ENCODE data around the gene ASTN2.

The ASTN2 gene, protein sequence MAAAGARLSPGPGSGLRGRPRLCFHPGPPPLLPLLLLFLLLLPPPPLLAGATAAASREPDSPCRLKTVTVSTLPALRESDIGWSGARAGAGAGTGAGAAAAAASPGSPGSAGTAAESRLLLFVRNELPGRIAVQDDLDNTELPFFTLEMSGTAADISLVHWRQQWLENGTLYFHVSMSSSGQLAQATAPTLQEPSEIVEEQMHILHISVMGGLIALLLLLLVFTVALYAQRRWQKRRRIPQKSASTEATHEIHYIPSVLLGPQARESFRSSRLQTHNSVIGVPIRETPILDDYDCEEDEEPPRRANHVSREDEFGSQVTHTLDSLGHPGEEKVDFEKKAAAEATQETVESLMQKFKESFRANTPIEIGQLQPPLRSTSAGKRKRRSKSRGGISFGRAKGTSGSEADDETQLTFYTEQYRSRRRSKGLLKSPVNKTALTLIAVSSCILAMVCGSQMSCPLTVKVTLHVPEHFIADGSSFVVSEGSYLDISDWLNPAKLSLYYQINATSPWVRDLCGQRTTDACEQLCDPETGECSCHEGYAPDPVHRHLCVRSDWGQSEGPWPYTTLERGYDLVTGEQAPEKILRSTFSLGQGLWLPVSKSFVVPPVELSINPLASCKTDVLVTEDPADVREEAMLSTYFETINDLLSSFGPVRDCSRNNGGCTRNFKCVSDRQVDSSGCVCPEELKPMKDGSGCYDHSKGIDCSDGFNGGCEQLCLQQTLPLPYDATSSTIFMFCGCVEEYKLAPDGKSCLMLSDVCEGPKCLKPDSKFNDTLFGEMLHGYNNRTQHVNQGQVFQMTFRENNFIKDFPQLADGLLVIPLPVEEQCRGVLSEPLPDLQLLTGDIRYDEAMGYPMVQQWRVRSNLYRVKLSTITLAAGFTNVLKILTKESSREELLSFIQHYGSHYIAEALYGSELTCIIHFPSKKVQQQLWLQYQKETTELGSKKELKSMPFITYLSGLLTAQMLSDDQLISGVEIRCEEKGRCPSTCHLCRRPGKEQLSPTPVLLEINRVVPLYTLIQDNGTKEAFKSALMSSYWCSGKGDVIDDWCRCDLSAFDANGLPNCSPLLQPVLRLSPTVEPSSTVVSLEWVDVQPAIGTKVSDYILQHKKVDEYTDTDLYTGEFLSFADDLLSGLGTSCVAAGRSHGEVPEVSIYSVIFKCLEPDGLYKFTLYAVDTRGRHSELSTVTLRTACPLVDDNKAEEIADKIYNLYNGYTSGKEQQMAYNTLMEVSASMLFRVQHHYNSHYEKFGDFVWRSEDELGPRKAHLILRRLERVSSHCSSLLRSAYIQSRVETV (N-terminal part only)

GRCh38 chr9:117414906-117415331 is at the start of gene ASTN2:
Gene ASTN2, minus strand, starts transcription at chr9:117415057. Its CDS starts 119 bp downstream, at chr9:117414938.
- DNase-seq = no peak
- ATAC-seq = no peak

GRCh38 chr9:117462861-117463260 is 48.0 kb upstream of the ASTN2 start:
- ATAC-seq (no peak), DNase-seq (no peak)

DNA sequence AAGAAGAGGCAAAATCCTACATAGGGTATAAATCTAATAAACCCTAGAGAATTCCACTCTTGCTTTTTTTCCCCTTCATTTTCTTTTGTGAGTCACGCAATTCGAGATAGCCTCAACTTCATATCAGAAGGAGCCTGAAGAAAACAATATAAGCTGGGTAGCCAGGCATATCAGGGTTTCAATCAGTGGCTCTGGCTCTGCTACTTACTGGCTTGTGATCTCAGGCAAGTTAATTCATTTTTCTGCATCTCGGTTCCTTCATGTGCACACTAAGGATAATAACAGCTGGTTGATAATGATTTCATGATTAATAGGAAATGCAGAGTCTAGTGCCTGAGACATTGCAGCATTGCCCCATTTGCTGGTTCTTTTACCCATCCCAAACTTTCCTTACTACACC is 46.5 kb upstream of the ASTN2 start:
- DNase-seq = no peak
- ATAC-seq = no peak

DNA sequence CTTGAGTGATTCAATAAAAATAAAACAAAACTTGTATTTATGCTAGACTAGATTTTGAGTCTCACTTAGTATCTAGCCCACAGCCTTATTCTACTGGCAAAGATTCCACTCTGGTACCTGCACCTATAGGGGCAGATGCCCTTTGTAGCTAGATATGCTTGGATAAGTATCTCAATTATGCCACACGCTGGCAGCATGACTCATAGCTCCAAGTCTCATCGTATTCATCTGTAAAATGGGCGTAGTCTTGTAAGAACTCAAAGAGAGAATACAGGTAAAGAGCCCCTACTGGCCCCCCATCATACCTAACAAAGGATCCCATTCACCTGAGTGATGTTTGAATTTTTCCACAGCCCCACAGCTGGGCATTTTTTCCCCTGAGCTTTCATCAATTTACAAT is 45.9 kb upstream of the ASTN2 start:
- DNase-seq (no peak), ATAC-seq (no peak)

DNA sequence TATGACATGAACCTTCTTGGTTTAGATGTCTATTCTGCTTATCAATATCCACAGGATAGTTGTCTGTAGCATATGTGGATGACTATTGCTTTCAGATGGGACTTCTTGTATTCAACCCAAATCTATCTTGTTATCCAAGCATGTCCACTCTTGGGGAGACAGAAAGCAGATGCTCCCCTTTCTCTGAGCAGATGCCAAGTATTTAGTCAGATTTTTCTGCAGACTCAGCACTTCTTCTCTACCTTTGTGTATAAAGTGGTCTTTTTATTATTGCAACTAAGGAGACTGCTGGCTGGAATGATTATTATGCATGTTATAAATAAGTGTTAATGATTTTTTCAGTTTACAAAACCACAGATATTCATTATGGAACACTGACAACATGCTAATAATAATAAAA is 45.1 kb upstream of the ASTN2 start:
- DNase-seq (no peak), ATAC-seq (no peak)

GRCh38 chr9:117458066-117458465 is 43.2 kb upstream of the ASTN2 start:
- DNase-seq = no peak
- ATAC-seq = no peak

GRCh38 chr9:117454711-117455110 is 39.9 kb upstream of the ASTN2 start:
- no peak for DNase-seq
- no peak for ATAC-seq

DNA sequence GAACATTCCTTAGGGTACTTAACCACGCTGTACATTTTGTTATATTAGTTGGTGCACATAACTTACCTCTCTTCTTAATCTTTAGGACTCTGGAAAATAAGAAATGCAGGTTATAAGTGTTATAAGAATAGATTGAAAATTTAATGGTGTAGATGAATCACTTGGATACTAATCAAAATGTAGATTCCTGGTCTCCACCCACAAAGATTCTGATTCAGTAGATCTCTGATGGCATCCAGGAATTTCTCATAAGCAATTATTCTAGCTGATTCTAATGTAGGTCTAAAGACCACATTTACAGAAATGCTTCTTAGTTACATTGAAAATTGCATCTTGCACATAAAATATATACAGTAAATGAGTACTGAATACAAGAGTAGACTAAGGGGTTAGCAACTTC is 38.9 kb upstream of the ASTN2 start:
- no peak for DNase-seq
- ATAC-seq = no peak

DNA sequence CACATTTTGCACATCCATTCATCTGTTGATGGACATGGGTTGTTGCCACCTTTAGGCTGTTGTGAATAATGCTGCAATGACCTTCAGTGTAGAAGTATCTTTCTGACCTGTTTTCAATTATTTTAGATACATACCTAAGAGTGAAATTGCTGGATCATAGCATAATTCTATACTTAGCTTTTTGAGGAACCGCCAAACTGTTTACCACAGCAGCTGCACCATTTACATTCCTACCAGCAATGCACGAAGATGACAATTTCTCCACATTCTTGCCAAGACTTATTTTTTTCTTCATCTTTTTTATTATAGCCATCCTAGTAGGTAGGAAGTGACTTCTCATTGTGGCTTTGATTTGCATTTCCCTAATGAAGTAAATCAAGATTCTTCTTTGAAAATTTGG is 36.5 kb upstream of the ASTN2 start:
- no peak for DNase-seq
- no peak for ATAC-seq

DNA sequence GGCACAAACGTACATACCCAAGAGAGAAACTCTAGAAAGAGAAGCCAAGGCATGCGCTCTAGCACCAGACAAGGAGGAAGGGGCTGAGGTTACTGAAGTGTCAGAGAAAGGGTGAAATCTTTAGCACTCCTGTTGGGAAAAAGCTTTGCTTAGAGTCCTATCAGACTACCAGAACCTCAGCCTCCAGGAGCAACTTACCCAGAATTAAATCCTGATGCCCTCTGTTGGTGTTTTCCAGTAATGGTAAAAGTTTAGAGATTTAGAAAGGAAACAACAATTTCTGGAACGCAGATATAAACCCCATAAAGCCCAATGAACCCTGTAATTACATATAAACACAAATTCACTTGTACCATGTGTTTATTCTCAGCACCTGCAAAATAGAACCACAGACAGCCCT is 33.2 kb upstream of the ASTN2 start:
- DNase-seq = no peak
- no peak for ATAC-seq

GRCh38 chr9:117445631-117446030 is 30.8 kb upstream of the ASTN2 start:
- DNase-seq = no peak
- ATAC-seq = no peak

DNA sequence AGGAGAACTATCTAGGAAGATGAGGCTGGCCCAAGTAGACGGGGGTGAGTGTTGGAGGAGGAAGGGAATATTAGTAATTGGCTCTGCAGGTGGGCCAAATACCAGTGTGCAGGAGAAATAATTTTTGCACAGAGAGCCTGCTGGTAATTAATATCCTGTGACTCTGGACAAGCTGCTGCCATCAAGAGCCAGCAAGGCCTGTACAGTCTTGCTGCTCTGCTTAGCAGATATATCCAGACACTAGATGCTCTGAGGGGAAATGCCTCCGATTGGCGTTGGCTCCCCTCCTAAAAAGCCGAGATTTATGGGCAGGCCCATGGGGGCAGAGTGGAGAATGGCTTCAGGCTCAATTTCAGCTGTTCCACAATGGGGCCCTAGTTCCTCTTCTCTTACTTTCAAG is 29.6 kb upstream of the ASTN2 start:
- DNase-seq (no peak), ATAC-seq (no peak)

GRCh38 chr9:117437283-117437682 is 22.4 kb upstream of the ASTN2 start:
- ATAC-seq (no peak), DNase-seq (no peak)

GRCh38 chr9:117435630-117436261 is 20.9 kb upstream of the ASTN2 start:
- ATAC-seq (no peak), DNase-seq (no peak)

- ATAC-seq = no peak
- DNase-seq = no peak
Measured at GRCh38 chr9:117434566-117434965, 19.7 kb upstream of the ASTN2 start.

GRCh38 chr9:117430813-117431212 is 16.0 kb upstream of the ASTN2 start:
- DNase-seq = no peak
- no peak for ATAC-seq

- no peak for ATAC-seq
- DNase-seq = no peak
Measured at GRCh38 chr9:117427357-117427913, 12.6 kb upstream of the ASTN2 start.

DNA sequence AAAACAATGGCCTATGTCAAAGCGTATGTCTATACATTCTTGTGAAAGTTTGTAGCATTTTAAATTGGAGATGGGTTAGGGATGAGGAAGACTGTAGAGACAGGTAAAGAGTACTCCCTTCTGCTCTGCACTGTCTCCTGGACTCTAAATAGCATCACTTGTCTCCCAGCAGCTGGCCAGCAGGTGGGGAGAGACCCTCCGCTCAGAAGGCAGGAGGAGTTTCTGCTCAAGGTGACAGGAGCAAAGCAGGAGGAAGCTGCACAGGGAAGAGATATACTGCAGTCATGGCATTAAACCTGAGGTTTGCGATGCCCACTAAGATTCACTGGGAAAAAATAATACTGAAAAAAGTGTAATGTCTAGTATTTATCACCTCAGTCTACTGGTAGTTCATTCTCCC is 10.7 kb upstream of the ASTN2 start:
- ATAC-seq = no peak
- DNase-seq = no peak

- ATAC-seq (no peak), DNase-seq (no peak)
Measured at GRCh38 chr9:117424291-117424690, 9.4 kb upstream of the ASTN2 start.

DNA sequence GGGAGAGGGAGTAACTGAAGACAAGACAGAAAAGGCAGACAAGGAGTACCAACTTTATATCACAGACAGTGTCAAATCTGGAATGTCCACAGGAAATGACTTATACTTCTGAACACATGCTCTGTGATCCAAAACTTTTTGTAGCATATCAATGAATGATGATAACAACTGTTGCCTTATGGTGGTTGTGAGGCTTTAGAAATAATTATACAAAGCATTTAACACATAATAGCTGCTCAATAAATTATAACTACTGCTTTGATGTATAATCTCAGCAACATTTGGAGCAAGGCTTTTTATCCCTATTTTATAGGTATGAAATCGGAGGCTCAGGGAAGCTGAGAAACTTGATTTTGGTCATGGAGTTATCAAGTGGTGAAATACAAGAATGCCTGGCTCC is 3.3 kb upstream of the ASTN2 start:
- no peak for ATAC-seq

DNA sequence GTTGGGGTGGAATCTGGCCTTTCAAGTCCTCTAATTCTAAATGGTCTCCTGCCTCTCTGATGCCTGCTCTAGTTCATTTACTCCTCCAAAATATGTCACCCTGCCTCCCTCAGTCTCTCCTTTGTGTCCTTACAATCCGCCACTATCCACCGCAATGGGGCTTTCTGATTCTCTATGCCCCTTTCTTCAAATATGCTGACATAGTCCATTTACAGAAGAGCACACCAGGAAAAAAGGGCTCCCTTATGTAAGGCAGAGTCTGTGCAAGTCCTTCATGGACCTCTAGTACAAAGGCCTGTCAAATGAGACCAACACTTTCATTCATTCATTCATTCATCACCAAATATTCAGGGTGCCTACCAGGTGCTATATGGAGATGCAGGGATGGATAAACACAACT is 2.0 kb upstream of the ASTN2 start:
- no peak for DNase-seq
- no peak for ATAC-seq

More for the DNA sequence above, 3.3 kb upstream of the ASTN2 start:
- no peak for DNase-seq

All from stimulated activated naive CD8-positive, alpha-beta T cell treated with anti-CD3 and anti-CD28 coated beads, Interleukin-15, Interleukin-2, amounts not matched to agents 100 U/mL and 50 U/mL, for 24 hours (primary cell).